ENCODE measurements around the gene TENT5C.

GRCh38 chr1:117652421-117652820 is 46.6 kb downstream of the TENT5C start:
- no peak for TF ChIP-seq CTCF (IDR thresholded peaks at IDR 0.05)
- no peak for TF ChIP-seq POLR2A (IDR thresholded peaks at IDR 0.05)
